Trophoblast cell (in vitro differentiated cells and primary cell): ENCODE measurements around the gene OTOG.

ENCODE experiments used
- DNase-seq, 2 donors: peaks; one replicate each; pipeline ENCODE4 v3.0.0-alpha.2; 2016
- H2AFZ ChIP-seq: 2 replicates; pipeline ENCODE4 v1.6.1; 2013; ENCODE audit warnings: low read length, moderate library complexity, mild to moderate bottlenecking; ENCODE audit not compliant: insufficient read depth, poor library complexity
- H2AK5ac ChIP-seq: 2 replicates; pipeline ENCODE4 v1.6.1; 2013; ENCODE audit warnings: mild to moderate bottlenecking, low read length
- H2BK120ac ChIP-seq: 2 replicates; pipeline ENCODE4 v1.6.1; 2013; ENCODE audit warnings: low read length, mild to moderate bottlenecking, moderate library complexity; ENCODE audit not compliant: insufficient read depth, poor library complexity
- H2BK12ac ChIP-seq: 2 replicates; pipeline ENCODE4 v1.6.1; 2013; ENCODE audit warnings: mild to moderate bottlenecking, low read length, moderate library complexity
- H2BK5ac ChIP-seq: 2 replicates; pipeline ENCODE4 v1.6.1; 2013; ENCODE audit warnings: low read length, low read depth, moderate library complexity, mild to moderate bottlenecking; ENCODE audit not compliant: poor library complexity
- H3K14ac ChIP-seq: 2 replicates; pipeline ENCODE4 v1.6.1; 2013; ENCODE audit warnings: mild to moderate bottlenecking, low read length
- H3K18ac ChIP-seq: 2 replicates; pipeline ENCODE4 v1.6.1; 2013; ENCODE audit warnings: mild to moderate bottlenecking, low read length
- H3K23ac ChIP-seq: 2 replicates; pipeline ENCODE4 v1.6.1; 2013; ENCODE audit warnings: low read length
- H3K27ac ChIP-seq: 2 replicates; pipeline ENCODE4 v1.5.1; 2013; ENCODE audit warnings: low read depth, mild to moderate bottlenecking, inconsistent platforms, low read length, moderate library complexity
- H3K27me3 ChIP-seq: 2 replicates; pipeline ENCODE4 v1.6.1; 2013; ENCODE audit warnings: inconsistent platforms, mild to moderate bottlenecking, low read length, moderate library complexity; ENCODE audit not compliant: insufficient read depth
- H3K36me3 ChIP-seq, 2 experiments: 1 replicate in 1 of 2; 2 replicates in 1 of 2; pipeline ENCODE4 v1.6.1; 2013; ENCODE audit warnings: low read length in 2 of 2, mild to moderate bottlenecking in 2 of 2, moderate library complexity in 1 of 2; ENCODE audit not compliant: insufficient read depth in 2 of 2, control insufficient read depth in 1 of 2
- H3K4ac ChIP-seq: 2 replicates; pipeline ENCODE4 v1.6.1; 2013; ENCODE audit warnings: low read depth, mild to moderate bottlenecking, low read length, moderate library complexity
- H3K4me1 ChIP-seq, 2 experiments: 1 replicate in 1 of 2; 2 replicates in 1 of 2; pipeline ENCODE4 v1.6.1; 2013; ENCODE audit warnings: low read length in 2 of 2, mild to moderate bottlenecking in 2 of 2, moderate library complexity in 1 of 2; ENCODE audit not compliant: insufficient read depth in 2 of 2, control insufficient read depth in 1 of 2
- H3K4me2 ChIP-seq: 2 replicates; pipeline ENCODE4 v1.6.1; 2013; ENCODE audit warnings: inconsistent platforms, mild to moderate bottlenecking, low read length, moderate library complexity
- H3K4me3 ChIP-seq: 2 replicates; pipeline ENCODE4 v1.5.1; 2013; ENCODE audit warnings: mild to moderate bottlenecking, low read depth, low read length, inconsistent platforms
- H3K79me1 ChIP-seq: one replicate; pipeline ENCODE4 v1.6.1; 2013; ENCODE audit warnings: low read length
- H3K79me2 ChIP-seq: 2 replicates; pipeline ENCODE4 v1.6.1; 2013; ENCODE audit warnings: low read length, mild to moderate bottlenecking; ENCODE audit not compliant: control insufficient read depth, insufficient read depth, poor library complexity
- H3K9ac ChIP-seq: 2 replicates; pipeline ENCODE4 v1.6.1; 2013; ENCODE audit warnings: mild to moderate bottlenecking, low read length
- H3K9me3 ChIP-seq: 2 replicates; pipeline ENCODE4 v1.6.1; 2013; ENCODE audit warnings: low read depth, mild to moderate bottlenecking, control low read depth, inconsistent platforms, low read length; ENCODE audit not compliant: insufficient read depth
- H4K12ac ChIP-seq: 2 replicates; pipeline ENCODE4 v1.6.1; 2013; ENCODE audit warnings: low read depth, mild to moderate bottlenecking, low read length, moderate library complexity
- H4K8ac ChIP-seq: 2 replicates; pipeline ENCODE4 v1.6.1; 2013; ENCODE audit warnings: low read depth, mild to moderate bottlenecking, low read length, moderate library complexity
- H4K91ac ChIP-seq: one replicate; pipeline ENCODE4 v1.6.1; 2013; ENCODE audit warnings: low read depth, mild to moderate bottlenecking, low read length, moderate library complexity
- WGBS: extraction: QIAGEN DNeasy Blood & Tissue Kit; methylation state at CpG from one replicate; pipeline ENCODE4 v1.1.7; 2013; ENCODE audit warnings: missing lambda C conversion rate; ENCODE audit not compliant: insufficient read length, insufficient coverage; ENCODE audit errors: extremely low coverage; 5-methylcytosine and 5-hydroxymethylcytosine counted together

The OTOG gene

GRCh38 chr11:17524221-17524620 lies 22.8 kb upstream of the OTOG start:
- Histone ChIP-seq H3K27me3 (no peaks in the 10 kb centered on the region), H3K4me1 (no peaks in the 10 kb centered on the region), H3K18ac (no peak overlapping the region), H2BK12ac (no peak overlapping the region), H2BK5ac (no peak overlapping the region), H3K36me3 (no peaks in the 10 kb centered on the region), H4K91ac (no peak overlapping the region), H3K79me1 (no peaks in the 10 kb centered on the region), H4K8ac (no peak overlapping the region), H3K79me2 (no peaks in the 10 kb centered on the region), H3K4me2 (no peak overlapping the region), H3K27ac (no peak overlapping the region), H3K9me3 (peaks cover 2% of the 10 kb centered on the region), H3K14ac (no peak overlapping the region), H2BK120ac (no peak overlapping the region), H3K4me3 (no peak overlapping the region), H3K23ac (no peak overlapping the region), H3K4ac (no peak overlapping the region), H2AK5ac (no peak overlapping the region), H4K12ac (no peak overlapping the region), H2AFZ (no peak overlapping the region), H3K9ac (no peak overlapping the region)
- WGBS, result no CpG with 5 or more reads among the region's 9 CpGs
- no peak for DNase-seq

GRCh38 chr11:17525570-17525969 lies 21.5 kb upstream of the OTOG start:
- peaks cover 2% of the 10 kb centered on the region for H3K9me3 ChIP-seq
- no peak overlapping the region for H4K12ac ChIP-seq

GRCh38 chr11:17526326-17526725 lies 20.7 kb upstream of the OTOG start:
- Histone ChIP-seq H3K36me3 (no peaks in the 10 kb centered on the region), H2BK12ac (no peak overlapping the region), H4K12ac (no peak overlapping the region), H2AK5ac (no peak overlapping the region), H3K4me1 (no peaks in the 10 kb centered on the region), H2BK120ac (no peak overlapping the region), H3K4me3 (no peak overlapping the region), H4K8ac (no peak overlapping the region), H3K79me2 (no peaks in the 10 kb centered on the region), H2AFZ (no peak overlapping the region), H3K27me3 (no peaks in the 10 kb centered on the region), H3K23ac (no peak overlapping the region), H3K18ac (no peak overlapping the region), H3K79me1 (no peaks in the 10 kb centered on the region), H4K91ac (no peak overlapping the region), H2BK5ac (no peak overlapping the region), H3K4me2 (no peak overlapping the region), H3K27ac (no peak overlapping the region), H3K9ac (no peak overlapping the region), H3K14ac (no peak overlapping the region), H3K9me3 (peaks cover 2% of the 10 kb centered on the region), H3K4ac (no peak overlapping the region)
- WGBS, result no CpG with 5 or more reads among the region's 13 CpGs
- no peak for DNase-seq

More at GRCh38 chr11:17525570-17525969, 21.5 kb upstream of the OTOG start:
- H4K91ac ChIP-seq, result no peak overlapping the region
- no peak overlapping the region for H3K27ac ChIP-seq
- no peak overlapping the region for H3K4me2 ChIP-seq
- no peak overlapping the region for H3K9ac ChIP-seq
- H3K4me3 ChIP-seq, result no peak overlapping the region
- H3K23ac ChIP-seq, result no peak overlapping the region
- no peak overlapping the region for H2AK5ac ChIP-seq
- H3K4ac ChIP-seq, result no peak overlapping the region
- H2BK5ac ChIP-seq, result no peak overlapping the region
- no peak overlapping the region for H2BK120ac ChIP-seq
- H4K8ac ChIP-seq, result no peak overlapping the region
- no peaks in the 10 kb centered on the region for H3K79me2 ChIP-seq
- no peak overlapping the region for H2BK12ac ChIP-seq
- no peak for DNase-seq
- no peaks in the 10 kb centered on the region for H3K4me1 ChIP-seq
- H2AFZ ChIP-seq, result no peak overlapping the region
- no CpG with 5 or more reads among the region's 4 CpGs for WGBS
- no peaks in the 10 kb centered on the region for H3K79me1 ChIP-seq
- no peaks in the 10 kb centered on the region for H3K36me3 ChIP-seq
- H3K18ac ChIP-seq, result no peak overlapping the region
- no peak overlapping the region for H3K14ac ChIP-seq
- no peaks in the 10 kb centered on the region for H3K27me3 ChIP-seq

DNA sequence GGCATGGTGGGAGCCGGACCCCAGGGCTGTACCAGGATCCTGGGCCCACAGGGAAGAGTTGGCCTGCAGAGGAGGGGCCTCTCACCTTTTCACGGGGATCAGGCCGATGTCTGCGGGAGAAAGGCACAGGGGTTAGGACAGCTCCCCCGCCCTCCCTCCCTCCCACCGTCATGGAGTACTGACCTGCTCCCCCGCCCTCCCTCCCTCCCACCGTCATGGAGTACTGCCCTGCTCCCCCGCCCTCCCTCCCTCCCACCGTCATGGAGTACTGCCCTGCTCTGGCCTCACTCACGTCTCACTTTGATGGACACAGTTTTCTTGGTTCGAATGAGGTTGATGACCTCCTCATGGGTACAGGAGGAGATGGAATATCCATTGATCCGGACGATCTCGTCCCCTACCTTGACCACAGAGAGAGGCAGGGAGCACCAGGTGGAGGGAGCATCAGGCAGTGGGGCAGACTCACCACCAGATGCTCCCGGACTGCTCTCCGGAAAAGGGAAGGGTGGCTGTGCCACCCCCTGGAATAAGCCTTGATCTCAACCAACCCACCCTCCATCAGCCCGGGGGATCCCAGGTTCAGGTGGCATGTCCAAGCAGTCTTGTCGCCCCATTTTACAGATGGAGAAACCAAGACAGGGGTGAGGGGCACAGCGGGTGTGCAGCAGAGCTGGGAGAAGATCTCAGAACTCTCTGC lies 20.0 kb upstream of the OTOG start:
- no peaks in the 10 kb centered on the region for H3K36me3 ChIP-seq
- no peaks in the 10 kb centered on the region for H3K79me1 ChIP-seq
- H2BK5ac ChIP-seq, result no peak overlapping the region
- H3K4me2 ChIP-seq, result no peak overlapping the region
- no peak overlapping the region for H3K27ac ChIP-seq
- H4K8ac ChIP-seq, result no peak overlapping the region
- H3K18ac ChIP-seq, result no peak overlapping the region
- no peak overlapping the region for H2BK120ac ChIP-seq
- peaks cover 2% of the 10 kb centered on the region for H3K9me3 ChIP-seq
- no peaks in the 10 kb centered on the region for H3K27me3 ChIP-seq
- H2AFZ ChIP-seq, result no peak overlapping the region
- H3K4me1 ChIP-seq, result no peaks in the 10 kb centered on the region
- no peak overlapping the region for H3K4ac ChIP-seq
- H4K12ac ChIP-seq, result no peak overlapping the region
- H3K9ac ChIP-seq, result no peak overlapping the region
- H3K23ac ChIP-seq, result no peak overlapping the region
- WGBS, result no CpG with 5 or more reads among the region's 20 CpGs
- no peak overlapping the region for H3K4me3 ChIP-seq
- H2AK5ac ChIP-seq, result no peak overlapping the region
- DNase-seq, result no peak
- no peak overlapping the region for H4K91ac ChIP-seq
- no peaks in the 10 kb centered on the region for H3K79me2 ChIP-seq
- H3K14ac ChIP-seq, result no peak overlapping the region
- H2BK12ac ChIP-seq, result no peak overlapping the region
